H9 (cell line): ENCODE measurements around the gene KIF18B. TPM values are rescaled to one million over a fixed set of nuclear protein-coding genes. Genes with fewer than 3 reads are reported as not detected.

Source experiments
- DNase-seq: peaks from one replicate; pipeline ENCODE4 v3.0.0-alpha.2; 2017
- H2AFZ ChIP-seq: one replicate; pipeline ENCODE4 v1.6.1; 2013; ENCODE audit warnings: mild to moderate bottlenecking, low read length, control low read depth, moderate library complexity
- H2AK5ac ChIP-seq: 2 replicates; pipeline ENCODE4 v1.6.1; 2013; ENCODE audit warnings: low read length, control low read depth, mixed read lengths; ENCODE audit not compliant: insufficient read length
- H2BK120ac ChIP-seq: one replicate; pipeline ENCODE4 v1.6.1; 2013; ENCODE audit warnings: low read depth, mild to moderate bottlenecking, low read length, control low read depth, inconsistent platforms; ENCODE audit not compliant: poor library complexity, severe bottlenecking
- H2BK12ac ChIP-seq: 2 replicates; pipeline ENCODE4 v1.6.1; 2013; ENCODE audit warnings: low read length, control low read depth, mixed read lengths, low read depth; ENCODE audit not compliant: insufficient read length
- H2BK15ac ChIP-seq: 2 replicates; pipeline ENCODE4 v1.6.1; 2013; ENCODE audit warnings: low read depth, low read length, control low read depth
- H2BK20ac ChIP-seq: one replicate; pipeline ENCODE4 v1.6.1; 2013; ENCODE audit warnings: low read depth, mild to moderate bottlenecking, low read length, control low read depth, inconsistent platforms; ENCODE audit not compliant: poor library complexity, severe bottlenecking
- H2BK5ac ChIP-seq: 2 replicates; pipeline ENCODE4 v1.6.1; 2013; ENCODE audit warnings: low read length, control low read depth, mixed read lengths; ENCODE audit not compliant: insufficient read length
- H3K14ac ChIP-seq: 2 replicates; pipeline ENCODE4 v1.6.1; 2013; ENCODE audit warnings: low read length, control low read depth; ENCODE audit not compliant: insufficient read depth
- H3K18ac ChIP-seq: 2 replicates; pipeline ENCODE4 v1.6.1; 2013; ENCODE audit warnings: low read depth, mild to moderate bottlenecking, mixed read lengths, low read length, control low read depth; ENCODE audit not compliant: insufficient read length
- H3K23ac ChIP-seq: 2 replicates; pipeline ENCODE4 v1.6.1; 2013; ENCODE audit warnings: low read length, control low read depth, mixed read lengths, low read depth; ENCODE audit not compliant: insufficient read length
- H3K23me2 ChIP-seq: 2 replicates; pipeline ENCODE4 v1.6.1; 2013; ENCODE audit warnings: low read depth, mild to moderate bottlenecking, mixed read lengths, low read length, control low read depth; ENCODE audit not compliant: insufficient read length, poor library complexity, severe bottlenecking
- H3K27ac ChIP-seq: 2 replicates; pipeline ENCODE4 v1.5.1; 2013; ENCODE audit warnings: low read length, control low read depth, mixed read lengths, low read depth; ENCODE audit not compliant: insufficient read length
- H3K27me3 ChIP-seq: 2 replicates; pipeline ENCODE4 v1.6.1; 2013; ENCODE audit warnings: low read length, control low read depth, inconsistent platforms; ENCODE audit not compliant: insufficient read depth
- H3K4ac ChIP-seq: 2 replicates; pipeline ENCODE4 v1.6.1; 2013; ENCODE audit warnings: low read depth, mild to moderate bottlenecking, control low read depth, inconsistent platforms, low read length, moderate library complexity
- H3K4me1 ChIP-seq: 2 replicates; pipeline ENCODE4 v1.6.1; 2013; ENCODE audit warnings: low read length, control low read depth, inconsistent platforms; ENCODE audit not compliant: insufficient read depth
- H3K4me2 ChIP-seq: 2 replicates; pipeline ENCODE4 v1.6.1; 2013; ENCODE audit warnings: low read length, control low read depth, mixed read lengths; ENCODE audit not compliant: insufficient read length, insufficient read depth
- H3K56ac ChIP-seq: 2 replicates; pipeline ENCODE4 v1.6.1; 2013; ENCODE audit warnings: low read depth, mild to moderate bottlenecking, mixed read lengths, low read length, control low read depth; ENCODE audit not compliant: insufficient read length
- H3K79me1 ChIP-seq: 2 replicates; pipeline ENCODE4 v1.6.1; 2013; ENCODE audit warnings: low read depth, mild to moderate bottlenecking, moderate library complexity, low read length, control low read depth, inconsistent platforms; ENCODE audit not compliant: insufficient read depth, poor library complexity, severe bottlenecking
- H3K79me2 ChIP-seq: 2 replicates; pipeline ENCODE4 v1.6.1; 2013; ENCODE audit warnings: low read length, control low read depth, inconsistent platforms; ENCODE audit not compliant: insufficient read depth
- H3K9ac ChIP-seq: 2 replicates; pipeline ENCODE4 v1.6.1; 2013; ENCODE audit warnings: low read length, control low read depth, mixed read lengths; ENCODE audit not compliant: insufficient read length; ENCODE audit errors: extremely low read depth
- H3K9me3 ChIP-seq: one replicate; pipeline ENCODE4 v1.6.1; 2013; ENCODE audit warnings: low read depth, low read length, inconsistent platforms; ENCODE audit not compliant: control insufficient read depth
- H3T11ph ChIP-seq: one replicate; pipeline ENCODE4 v1.6.1; 2013; ENCODE audit warnings: mild to moderate bottlenecking, low read length, control low read depth, inconsistent platforms
- H4K20me1 ChIP-seq: one replicate; pipeline ENCODE4 v1.6.1; 2013; ENCODE audit not compliant: control insufficient read depth, insufficient read length, insufficient read depth
- H4K5ac ChIP-seq: 2 replicates; pipeline ENCODE4 v1.6.1; 2013; ENCODE audit warnings: low read depth, mild to moderate bottlenecking, mixed read lengths, low read length, control low read depth; ENCODE audit not compliant: insufficient read length
- H4K8ac ChIP-seq: replicated peaks from 2 replicates; pipeline ENCODE4 v1.6.1; 2013; ENCODE audit warnings: low read length, control low read depth, mixed read lengths, low read depth; ENCODE audit not compliant: insufficient read length
- H4K91ac ChIP-seq: 2 replicates; pipeline ENCODE4 v1.6.1; 2013; ENCODE audit warnings: low read depth, mild to moderate bottlenecking, moderate library complexity, mixed read lengths, low read length, control low read depth; ENCODE audit not compliant: insufficient read length
- H3K27ac Mint-ChIP-seq, 3 experiments: 2 replicates in 2 of 3; 3 replicates in 1 of 3; pipeline ENCODE4 v1.8.0; 2020 to 2021; ENCODE audit warnings: mixed read lengths in 3 of 3, mild to moderate bottlenecking in 1 of 3, moderate library complexity in 1 of 3
- H3K27me3 Mint-ChIP-seq: 2 replicates; pipeline ENCODE4 v1.8.0; 2021; ENCODE audit warnings: low read depth, mild to moderate bottlenecking, moderate library complexity, mixed read lengths
- H3K36me3 Mint-ChIP-seq, 3 experiments: 2 replicates in 2 of 3; 3 replicates in 1 of 3; pipeline ENCODE4 v1.8.0; 2020 to 2021; ENCODE audit warnings: low read depth in 3 of 3, mixed read lengths in 3 of 3; ENCODE audit not compliant: insufficient read depth in 1 of 3
- H3K4me1 Mint-ChIP-seq, 2 experiments: 2 replicates each; pipeline ENCODE4 v1.8.0; 2020; ENCODE audit warnings: mixed read lengths in 2 of 2
- H3K4me3 Mint-ChIP-seq, 2 experiments: 2 replicates in 1 of 2; 3 replicates in 1 of 2; pipeline ENCODE4 v1.8.0; 2020 to 2021; ENCODE audit warnings: mild to moderate bottlenecking in 2 of 2, mixed read lengths in 2 of 2, moderate library complexity in 1 of 2
- H3K9me3 Mint-ChIP-seq, 2 experiments: 2 replicates in 1 of 2; 3 replicates in 1 of 2; pipeline ENCODE4 v1.8.0; 2020; ENCODE audit warnings: mild to moderate bottlenecking in 2 of 2, mixed read lengths in 2 of 2, moderate library complexity in 1 of 2
- CTCF ChIP-seq: fragments of 200-600 bp; sonication (generic); conservative IDR thresholded peaks from 3 replicates; pipeline ENCODE4 v1.8.0; 2021; ENCODE audit warnings: antibody characterized with exemption, mild to moderate bottlenecking
- WGBS: extraction: QIAGEN DNeasy Blood & Tissue Kit; methylation state at CpG from one replicate; pipeline ENCODE4 v1.1.7; 2013; ENCODE audit warnings: missing lambda C conversion rate, low lambda C conversion rate, mixed read lengths; ENCODE audit not compliant: insufficient read length; ENCODE audit errors: extremely low coverage; 5-methylcytosine and 5-hydroxymethylcytosine counted together
- total RNA-seq: library from RNA; stranded (reverse); gene quantifications from 2 replicates; pipeline ENCODE4 v1.2.1, GENCODE V29; 2021

Gene KIF18B
- total RNA-seq, 1 experiment from 2014 or later = 51.8 TPM

GRCh38 chr17:44881145-44881544 is 66.4 kb downstream of the KIF18B start:
- H2BK5ac ChIP-seq = no peak overlapping the region
- H3K14ac ChIP-seq = no peak overlapping the region
- DNase-seq = no peak
- H3K9ac ChIP-seq = no peak overlapping the region
- no peak overlapping the region for H3K27ac ChIP-seq
- Mint-ChIP-seq H3K27me3 (no peaks in the 10 kb centered on the region), H3K27ac (no peak overlapping the region), H3K9me3 (no peaks in the 10 kb centered on the region), H3K4me3 (no peak overlapping the region), H3K36me3 (peaks cover 42 to 85% (median 74%) of the 10 kb centered on the region in 3 experiments; a peak in 6 of 7 replicates), H3K4me1 (no peaks in the 10 kb centered on the region)
- H3K56ac ChIP-seq = no peak overlapping the region
- no peaks in the 10 kb centered on the region for H3K79me1 ChIP-seq
- H2BK15ac ChIP-seq = no peak overlapping the region
- no peaks in the 10 kb centered on the region for H4K20me1 ChIP-seq
- WGBS = no CpG with 5 or more reads among the region's 4 CpGs
- no peak overlapping the region for H3K4me2 ChIP-seq
- no peak overlapping the region for H2BK12ac ChIP-seq
- H3K18ac ChIP-seq = no peak overlapping the region
- H2BK120ac ChIP-seq = no peak overlapping the region
- no peak overlapping the region for H4K91ac ChIP-seq
- TF ChIP-seq CTCF = no peak
- H2BK20ac ChIP-seq = no peak overlapping the region
- H3K4ac ChIP-seq = no peak overlapping the region
- no peaks in the 10 kb centered on the region for H3K9me3 ChIP-seq
- no peak overlapping the region for H4K8ac ChIP-seq
- no peaks in the 10 kb centered on the region for H3K4me1 ChIP-seq
- no peaks in the 10 kb centered on the region for H3K27me3 ChIP-seq
- no peaks in the 10 kb centered on the region for H3K23me2 ChIP-seq
- H2AFZ ChIP-seq = no peak overlapping the region
- H3T11ph ChIP-seq = no peak overlapping the region
- no peak overlapping the region for H2AK5ac ChIP-seq
- no peak overlapping the region for H3K23ac ChIP-seq
- no peaks in the 10 kb centered on the region for H3K79me2 ChIP-seq
- H4K5ac ChIP-seq = no peak overlapping the region
